ENCODE data around the gene PKD2L1.

The PKD2L1 gene

DNA sequence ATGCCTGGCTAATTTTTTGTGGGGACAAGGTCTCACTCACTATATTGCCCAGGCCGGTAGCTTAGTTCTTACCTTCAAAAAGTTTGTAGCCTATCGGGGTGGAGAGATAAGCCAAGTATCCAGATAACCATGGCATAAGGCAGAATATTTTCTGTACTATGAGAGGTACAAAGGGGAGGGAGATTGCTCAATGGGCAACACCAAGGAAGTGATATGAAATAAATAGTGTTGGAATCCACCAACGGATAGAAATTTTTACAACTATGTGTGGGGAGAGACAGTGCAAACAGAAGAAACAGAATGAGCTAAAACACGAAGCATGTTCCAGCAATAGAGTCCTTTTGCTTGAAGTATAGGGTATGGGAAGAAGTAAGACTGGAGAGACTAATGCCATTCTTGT is 25.1 kb upstream of the PKD2L1 start:
- DNase-seq, result no peak

DNA sequence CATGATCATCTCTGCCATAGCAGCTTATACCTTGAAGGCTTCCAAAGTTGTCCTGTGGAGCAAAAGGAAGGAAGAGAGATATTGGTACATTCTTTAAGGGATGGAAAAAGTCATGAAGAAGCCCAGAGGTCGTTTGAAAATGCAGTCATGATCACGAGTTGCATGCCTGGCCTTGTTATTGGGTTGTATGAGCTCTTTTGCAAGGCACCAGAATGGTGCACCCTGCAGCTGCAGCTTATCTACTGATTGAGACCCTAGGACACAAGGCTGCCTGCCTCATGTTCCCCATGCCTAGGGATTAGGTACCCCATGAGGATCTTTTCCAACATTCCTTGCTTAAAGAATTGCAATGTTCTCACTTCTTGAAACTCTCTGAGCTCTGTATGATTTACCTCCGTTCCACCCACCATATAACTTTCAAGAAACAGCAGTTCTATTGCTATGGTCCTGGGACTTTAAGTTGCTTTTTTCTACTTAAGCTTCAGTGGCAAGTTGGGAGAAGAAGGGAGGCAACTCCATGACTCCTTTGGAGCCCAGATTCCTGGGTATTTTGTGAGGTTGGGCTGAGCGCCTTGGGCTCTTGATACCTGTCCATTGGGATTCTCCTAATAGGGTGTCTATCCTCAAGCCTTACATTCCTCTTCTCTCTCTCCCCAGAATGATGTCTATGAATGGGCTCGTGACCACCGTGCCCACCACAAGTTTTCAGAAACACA is 23.9 kb upstream of the PKD2L1 start:
- no peak for DNase-seq

DNA sequence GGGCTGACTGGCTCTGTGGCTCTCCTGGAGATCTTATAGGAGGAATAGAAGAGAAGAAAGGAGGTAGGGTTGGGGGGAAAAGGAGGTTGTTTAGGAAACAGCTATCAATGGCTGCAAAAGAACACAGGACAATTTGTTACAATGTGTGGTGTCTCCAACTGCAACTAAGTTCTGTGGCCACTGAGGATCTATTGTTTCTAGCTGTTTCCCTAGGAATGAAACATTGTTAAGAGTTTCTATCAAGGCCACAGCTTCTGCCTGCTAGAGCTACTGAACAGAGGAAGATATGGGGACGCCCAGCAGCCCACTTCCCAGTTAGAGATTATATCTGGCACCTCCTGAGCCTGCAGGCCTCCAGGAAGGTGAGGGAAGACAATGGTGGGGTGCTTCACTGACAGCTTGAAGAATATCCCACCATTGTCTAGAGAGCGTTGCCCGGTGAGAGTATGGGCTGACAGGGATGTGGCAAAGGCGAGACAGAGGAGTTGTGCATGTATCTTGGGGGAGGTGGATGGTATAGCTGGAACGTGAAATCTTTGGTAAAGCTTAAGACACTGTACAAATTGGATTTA is 21.0 kb upstream of the PKD2L1 start:
- DNase-seq, result no peak

DNA sequence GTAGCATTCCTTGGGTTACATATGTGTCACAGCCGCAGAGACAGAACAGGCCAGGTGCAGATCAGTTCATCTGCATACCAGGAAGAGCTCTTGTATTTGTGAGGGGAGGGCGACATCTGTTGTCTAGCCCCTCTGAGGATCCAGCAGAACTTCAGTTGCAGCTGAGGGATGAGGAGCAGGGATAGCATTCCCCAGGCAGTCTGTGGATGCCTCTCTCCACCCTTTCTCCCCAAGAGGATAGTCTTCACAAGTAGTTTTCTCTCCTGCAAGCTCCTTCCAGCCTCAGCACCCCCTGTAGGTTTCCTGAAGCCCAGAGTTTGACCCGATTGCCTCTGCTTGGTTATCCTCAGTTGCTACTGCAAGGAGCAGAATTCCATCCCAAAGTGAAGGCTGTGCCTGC is 19.6 kb upstream of the PKD2L1 start:
- DNase-seq, result no peak

DNA sequence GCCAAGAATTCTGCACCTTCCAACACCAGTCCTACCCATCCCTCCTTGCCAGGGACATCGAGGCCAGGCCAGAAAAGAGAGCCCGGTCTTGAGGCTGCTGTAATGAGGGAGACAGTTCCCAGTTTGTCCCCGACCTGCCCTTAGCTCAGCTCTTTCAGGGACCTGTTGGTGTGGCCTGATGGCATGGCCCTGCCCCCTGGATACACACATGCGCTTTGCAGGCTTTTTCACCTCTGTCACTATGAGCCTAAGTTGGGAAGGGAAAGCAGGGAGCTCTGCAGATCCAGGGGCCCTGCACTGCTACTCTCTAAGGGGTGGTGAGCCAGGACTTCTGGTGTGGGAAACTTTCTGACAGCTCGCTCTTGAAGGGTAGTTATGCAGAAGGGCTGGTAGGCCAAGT is 19.1 kb upstream of the PKD2L1 start:
- no peak for DNase-seq

DNA sequence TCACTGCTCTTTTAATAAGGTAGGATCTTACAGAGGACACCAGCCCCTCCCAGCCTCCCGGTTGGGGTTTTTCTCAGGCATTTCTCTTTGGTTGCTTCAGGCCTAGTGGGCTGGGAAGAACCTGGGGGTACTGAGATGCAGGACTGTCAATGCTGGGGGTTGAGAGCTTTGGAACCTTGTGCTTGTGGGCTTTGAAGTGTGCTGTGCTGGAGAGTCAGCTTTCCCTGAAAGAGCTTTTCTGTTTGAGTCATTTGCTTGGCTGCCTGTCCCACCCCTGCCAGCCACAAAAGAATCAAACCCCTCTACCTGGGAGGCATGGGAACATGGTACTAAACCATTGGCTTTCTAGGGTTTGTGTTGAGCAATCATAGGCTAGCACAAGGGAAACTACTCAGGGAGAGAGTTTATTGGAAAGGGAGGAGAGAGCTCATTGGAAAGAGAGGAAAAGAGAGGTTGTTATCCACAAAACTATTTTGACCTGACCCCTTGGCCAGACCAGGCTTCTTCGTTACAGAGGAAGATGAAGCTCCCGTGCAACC is 18.4 kb upstream of the PKD2L1 start:
- no peak for DNase-seq

DNA sequence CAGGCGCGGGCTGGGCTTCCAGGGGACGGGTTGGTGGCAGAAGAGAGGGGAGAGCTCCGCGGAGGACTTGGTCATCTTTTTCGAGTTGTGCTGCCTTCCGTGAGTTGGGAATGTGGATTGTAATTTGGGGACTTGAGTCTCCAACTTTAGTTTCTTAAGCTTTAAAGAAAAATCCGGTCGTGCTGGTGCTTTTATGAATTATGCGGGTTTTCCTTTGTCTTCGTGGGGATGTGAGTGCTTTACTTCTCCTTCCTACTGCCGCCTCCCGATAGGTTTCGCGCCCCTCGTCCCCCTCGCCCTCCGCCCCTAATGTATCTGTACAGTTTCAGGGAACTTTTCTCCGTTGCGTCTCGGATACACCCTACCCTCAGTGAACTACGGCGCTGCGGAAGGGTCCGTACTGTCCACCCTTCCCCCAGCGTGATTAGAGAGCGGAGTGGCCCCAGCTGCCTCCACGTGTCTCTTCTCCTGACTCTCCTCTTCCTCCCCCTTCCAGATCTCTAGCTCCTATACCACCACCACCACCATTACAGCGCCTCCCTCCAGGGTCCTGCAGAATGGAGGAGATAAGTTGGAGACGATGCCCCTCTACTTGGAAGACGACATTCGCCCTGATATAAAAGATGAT is 17.7 kb upstream of the PKD2L1 start:
- no peak for DNase-seq

DNA sequence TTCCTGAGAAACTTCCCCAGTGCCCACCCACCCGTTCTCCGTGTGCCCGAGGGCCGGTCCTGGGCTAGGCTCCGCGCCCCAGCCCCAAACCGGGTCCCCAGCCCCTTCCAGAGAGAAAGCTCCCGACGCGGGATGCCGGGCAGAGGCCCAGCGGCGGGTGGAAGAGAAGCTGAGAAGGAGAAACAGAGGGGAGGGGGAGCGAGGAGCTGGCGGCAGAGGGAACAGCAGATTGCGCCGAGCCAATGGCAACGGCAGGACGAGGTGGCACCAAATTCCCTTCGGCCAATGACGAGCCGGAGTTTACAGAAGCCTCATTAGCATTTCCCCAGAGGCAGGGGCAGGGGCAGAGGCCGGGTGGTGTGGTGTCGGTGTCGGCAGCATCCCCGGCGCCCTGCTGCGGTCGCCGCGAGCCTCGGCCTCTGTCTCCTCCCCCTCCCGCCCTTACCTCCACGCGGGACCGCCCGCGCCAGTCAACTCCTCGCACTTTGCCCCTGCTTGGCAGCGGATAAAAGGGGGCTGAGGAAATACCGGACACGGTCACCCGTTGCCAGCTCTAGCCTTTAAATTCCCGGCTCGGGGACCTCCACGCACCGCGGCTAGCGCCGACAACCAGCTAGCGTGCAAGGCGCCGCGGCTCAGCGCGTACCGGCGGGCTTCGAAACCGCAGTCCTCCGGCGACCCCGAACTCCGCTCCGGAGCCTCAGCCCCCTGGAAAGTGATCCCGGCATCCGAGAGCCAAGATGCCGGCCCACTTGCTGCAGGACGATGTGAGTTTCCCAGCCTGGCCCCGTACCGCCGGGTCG is 16.9 kb upstream of the PKD2L1 start, which contains the start of gene SCD:
Gene SCD (plus strand): TSS at position 469 of the 803 bp plus-strand sequence. CDS start 272 bp downstream, at position 741.
- DNase-seq, result peak; percentile 72

DNA sequence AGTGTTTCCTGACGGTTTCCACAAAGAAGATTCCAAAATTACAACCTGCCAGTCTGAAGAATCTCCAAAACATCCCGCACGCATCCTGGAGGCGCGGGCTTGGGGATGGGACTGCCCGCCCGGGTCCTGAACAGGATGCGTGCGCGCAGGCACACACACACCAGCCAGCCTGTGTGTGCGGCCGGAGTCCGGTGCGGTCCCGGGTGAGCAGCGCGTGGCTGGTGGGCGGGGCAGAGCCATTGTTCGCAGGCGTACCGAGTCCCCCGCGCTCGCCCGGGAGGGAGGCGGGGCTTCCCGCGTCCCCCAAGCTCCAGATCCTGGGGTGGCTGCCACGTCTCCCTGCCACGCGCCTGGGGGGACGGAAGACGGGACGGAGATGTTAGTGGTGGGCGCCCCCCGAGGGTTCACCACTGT is 16.3 kb upstream of the PKD2L1 start:
- peak; percentile 53 for DNase-seq

DNA sequence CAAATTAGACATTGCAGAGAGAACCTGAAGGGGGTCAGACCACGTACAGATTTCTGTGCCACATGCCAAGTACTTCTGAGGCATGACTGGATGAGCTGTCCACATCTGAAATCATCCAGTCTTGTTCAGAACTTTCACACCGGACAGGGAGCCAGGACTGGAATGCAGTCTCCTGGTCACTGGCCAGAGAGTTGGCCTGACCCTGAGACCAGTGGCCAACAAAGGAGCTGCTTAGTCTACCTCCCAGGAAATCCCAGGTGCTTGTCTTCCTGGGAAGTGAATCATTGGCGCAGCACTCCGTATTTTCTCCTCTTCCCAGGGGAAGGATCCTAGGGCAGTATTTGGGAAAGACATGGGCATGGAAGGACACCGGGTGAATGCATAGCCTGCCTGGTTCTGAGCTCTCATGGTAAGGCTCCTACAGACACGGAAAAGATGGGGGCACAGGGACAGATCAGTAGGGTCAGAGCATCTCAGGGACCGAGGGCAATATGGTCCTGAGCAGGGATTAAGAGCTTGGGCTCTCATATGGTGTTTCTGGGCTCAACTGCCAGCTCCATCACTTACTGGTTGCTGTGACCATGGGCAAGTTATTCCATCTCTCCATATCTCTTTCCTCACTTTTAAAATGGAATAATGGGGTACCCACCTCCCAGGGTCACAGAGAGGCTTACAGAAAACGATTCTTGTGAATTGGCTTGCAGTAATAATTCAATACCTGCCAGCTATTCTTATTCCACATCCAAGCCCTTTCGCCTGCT is 15.7 kb upstream of the PKD2L1 start:
- DNase-seq, result no peak

DNA sequence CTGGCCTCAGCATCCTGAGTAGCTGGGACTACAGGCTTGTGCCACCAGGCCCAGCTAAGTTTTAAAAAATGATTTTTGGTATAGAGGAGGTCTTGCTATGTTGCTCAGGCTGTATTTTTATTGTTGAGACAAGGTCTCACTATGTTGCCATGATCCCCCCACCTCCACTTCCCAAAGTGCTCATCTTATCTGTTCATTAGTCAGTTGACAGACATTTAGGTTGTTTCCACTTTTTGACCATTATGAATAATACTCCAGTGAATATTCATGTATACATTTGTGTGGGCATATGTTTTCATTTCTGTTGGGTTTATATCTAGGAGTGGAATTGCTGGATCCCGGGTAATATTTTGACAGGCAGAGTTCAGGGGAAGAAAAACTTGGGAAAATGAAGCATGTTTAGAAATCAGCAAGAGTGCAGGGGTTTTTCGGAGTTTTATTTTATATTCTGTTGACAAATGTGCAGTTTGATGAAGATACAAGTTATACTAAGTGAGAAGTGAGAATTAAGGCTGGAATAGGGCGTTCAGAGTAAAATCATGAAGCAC is 14.3 kb upstream of the PKD2L1 start:
- DNase-seq, result no peak

DNA sequence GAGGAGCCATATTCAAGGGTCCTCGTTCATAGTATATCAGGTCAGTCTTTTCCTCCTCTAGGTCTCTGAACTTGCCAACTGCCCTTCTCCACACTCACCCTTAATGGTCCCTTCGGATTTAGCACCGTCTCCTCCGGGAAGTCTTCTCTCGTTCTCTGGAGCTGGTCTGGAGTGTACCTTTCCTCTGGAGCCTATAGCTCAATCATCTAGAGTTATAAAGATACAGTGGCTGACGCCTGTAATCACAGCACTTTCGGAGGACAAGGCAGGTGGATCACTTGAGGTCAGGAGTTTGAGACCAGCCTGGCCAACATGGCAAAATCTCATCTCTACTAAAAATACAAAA is 12.6 kb upstream of the PKD2L1 start:
- DNase-seq, result no peak

DNA sequence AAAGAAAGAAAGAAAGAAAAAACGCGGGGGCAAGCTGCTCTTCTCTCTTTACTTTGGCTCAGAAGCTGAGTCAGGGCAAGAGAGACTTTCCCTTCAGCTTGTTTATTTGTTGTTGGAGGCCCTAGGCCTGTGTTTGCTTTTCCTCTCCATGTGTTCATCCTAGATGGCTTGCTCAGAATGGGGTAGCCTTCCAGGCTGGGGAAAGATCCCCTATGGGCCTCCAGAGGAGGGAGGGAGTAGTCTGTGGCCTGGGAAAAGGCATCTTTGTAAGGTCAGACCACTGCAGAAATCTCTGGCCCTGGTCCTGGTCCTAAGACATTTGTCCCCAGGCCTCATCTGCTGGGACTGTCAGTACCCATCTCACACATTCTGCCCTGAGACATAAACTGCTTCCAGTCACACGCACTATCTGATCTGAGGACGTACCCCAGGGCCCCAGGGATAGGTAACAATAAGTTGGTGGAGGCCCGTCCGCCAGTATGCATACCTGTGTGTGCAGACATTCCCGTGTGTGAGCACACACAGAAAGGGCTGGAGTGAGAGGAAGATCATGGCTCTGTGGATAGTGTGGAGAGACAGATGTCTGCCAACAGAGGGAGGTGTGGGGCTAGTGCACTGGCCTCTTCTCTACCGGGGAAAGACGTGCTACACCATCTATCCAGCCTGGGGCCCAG is 12.1 kb upstream of the PKD2L1 start:
- DNase-seq, result peak; percentile 36

DNA sequence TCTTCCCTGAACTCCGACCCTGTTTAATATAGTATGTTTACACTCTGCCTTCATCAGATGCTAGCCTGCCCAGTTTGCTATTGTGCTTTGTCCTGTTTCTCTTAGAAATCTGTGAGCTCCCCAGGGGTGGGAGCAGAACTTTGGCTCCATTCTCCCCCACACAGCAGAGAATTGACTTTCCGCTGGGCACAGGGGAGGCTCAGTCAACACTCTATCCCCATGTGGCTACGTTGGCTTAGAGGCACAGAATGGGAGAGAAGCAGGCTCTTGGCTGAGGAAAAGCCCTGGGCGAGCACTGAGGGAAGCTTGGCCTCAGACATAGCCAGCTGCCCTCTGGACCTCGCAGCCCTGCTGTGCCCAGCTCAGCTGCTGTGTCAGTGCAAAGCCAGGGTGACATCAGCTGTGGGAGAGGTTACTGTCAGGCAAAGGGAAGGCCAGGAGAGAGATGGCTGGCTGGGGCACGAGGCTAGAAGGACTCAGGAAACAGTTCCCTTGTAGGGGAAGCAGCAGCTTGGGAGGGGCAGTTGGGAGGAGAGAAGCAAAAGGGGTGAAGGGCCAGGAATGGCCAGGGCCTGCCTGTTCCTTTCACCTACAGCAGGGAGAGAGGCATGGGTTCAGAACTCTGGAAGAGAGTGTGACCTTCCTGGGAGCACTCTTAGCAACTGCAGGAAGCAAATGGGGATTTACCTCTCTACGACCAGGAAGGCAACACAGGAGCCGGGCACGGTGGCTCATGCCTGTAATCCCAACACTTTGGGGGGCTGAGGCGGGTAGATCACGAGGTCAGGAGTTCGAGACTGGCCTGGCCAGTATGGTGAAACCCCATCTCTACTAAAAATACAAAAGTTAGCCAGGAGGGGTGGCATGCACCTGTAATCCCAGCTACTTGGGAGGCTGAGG is 11.2 kb upstream of the PKD2L1 start:
- DNase-seq, result no peak

DNA sequence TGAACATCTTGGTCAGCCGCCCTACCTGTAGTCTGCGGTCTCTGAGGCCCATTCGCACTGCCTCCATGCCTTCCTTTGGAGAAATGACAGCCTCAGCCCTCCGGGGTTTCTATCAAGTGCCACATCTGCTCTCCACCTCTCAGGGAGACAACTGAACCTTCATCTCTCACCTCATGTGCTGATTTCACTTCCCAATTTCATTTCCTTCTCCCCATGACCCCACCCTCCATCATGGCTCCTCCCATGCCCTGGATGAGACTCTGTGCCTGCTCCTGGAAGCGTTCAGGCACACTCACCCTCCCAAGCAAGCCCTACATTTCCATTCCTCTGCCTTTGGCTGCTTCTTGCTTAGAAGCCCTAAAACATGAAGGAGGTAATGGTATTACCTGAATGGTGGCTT is 9.2 kb upstream of the PKD2L1 start:
- DNase-seq, result no peak

DNA sequence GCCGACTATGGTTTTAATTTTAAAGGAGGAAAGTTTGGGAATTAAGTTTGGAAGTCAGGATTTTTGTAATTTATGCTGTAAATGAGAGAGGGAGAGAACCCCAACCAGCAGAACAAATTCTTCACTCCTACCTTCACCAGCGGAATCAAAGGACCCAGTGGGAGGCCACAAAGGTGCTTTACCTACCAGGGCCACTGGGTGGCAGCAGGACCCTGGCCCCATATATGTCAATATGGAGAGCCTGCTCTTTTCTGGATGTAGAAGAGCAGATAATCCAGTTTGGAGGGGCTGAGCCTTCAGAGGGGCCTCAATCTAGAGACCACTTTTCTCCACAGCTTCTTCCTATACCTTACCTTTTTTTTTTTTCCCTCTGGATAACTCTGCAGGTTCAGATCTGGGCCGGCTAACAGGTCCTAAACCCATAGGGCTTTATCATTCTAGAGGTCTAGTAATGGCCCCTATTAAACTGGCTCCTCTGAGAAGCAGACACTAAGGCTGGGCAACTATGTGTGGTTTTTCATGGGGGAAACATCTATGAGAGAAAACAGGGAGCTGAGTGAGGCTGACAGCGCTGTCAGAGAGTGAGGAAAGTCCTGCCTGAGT is 8.5 kb upstream of the PKD2L1 start:
- peak; percentile 80 for DNase-seq

DNA sequence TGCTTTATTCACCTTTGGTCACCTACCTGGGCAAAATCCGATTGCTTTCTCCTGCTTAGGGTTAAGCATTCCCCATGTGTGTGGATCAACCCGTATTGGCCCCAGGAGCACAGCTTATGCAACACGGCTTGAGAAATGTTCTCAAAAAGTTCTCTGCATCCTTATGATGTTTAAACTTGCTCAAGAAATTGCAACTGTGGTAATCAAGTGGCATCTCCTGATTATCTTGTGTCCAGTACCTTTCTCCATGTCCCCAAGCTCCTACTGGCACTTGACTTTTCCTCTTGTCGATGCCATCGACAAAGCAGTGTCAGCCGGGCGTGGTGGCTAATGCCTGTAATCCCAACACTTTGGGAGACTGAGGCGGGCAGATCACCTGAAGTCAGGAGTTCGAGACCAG is 4.7 kb upstream of the PKD2L1 start:
- DNase-seq, result no peak

DNA sequence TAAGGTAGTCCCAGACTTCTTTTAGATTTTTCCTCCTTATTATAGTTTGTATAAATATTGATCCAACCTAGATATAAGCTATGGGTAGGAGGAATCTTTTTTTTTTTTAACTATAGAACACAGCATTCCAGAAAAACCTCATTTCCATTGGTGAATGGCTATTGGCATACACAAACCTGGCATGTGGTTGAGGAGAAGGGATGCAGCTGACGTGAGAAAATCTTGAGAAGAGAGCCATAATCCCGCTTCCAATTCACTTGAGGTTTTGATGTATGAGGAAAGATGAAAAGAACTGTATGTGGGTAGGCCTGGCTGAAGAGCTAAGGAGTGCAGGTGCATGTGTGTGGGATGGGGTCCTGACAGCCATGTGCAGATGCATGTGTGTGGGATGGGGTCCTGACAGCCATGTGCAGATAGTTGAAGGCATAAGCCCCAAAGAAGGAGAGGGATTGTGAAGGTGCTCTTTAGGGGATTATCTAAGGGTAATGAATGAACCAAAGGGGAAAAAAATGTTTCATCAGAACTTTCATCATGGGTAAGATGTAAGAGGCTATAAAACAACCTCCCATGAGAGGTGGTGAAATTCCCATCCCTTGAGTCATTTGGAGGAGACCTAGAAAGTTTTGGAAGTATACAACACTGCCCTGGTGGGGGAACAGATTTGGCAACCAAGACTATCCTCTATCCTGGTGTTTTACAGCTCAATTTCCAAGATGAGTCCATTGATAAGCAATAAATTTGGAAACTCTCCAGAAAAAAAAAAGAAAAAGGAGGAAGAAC is 3.8 kb upstream of the PKD2L1 start:
- no peak for DNase-seq

DNA sequence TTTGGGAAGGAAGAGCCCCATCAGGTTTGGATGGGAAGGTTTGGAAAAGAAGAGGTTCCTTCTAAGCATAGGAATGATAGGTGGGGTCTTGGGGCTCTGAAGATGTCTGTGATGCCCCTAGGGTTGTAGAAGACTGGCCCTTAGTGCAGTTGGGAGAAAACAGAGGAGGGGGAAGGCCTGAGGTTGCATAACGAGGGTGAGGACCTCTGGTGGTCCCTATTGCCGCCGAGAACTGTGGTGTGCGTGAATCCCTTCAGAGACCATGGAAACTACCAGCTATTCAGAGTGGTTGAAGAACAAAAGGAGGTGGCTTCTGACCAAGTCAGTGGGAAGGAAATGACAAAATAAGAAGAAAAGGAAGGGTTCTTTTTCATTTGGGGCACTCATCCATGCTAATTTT is 3.1 kb upstream of the PKD2L1 start:
- no peak for DNase-seq
